Activated T-cell treated with anti-CD3 and anti-CD28 coated beads for 4 hours (primary cell): Measurements from ENCODE around the gene ARHGEF2.

Experiments used
- DNase-seq: peaks from one replicate; pipeline ENCODE4 v3.0.0-alpha.2; 2020

ARHGEF2 gene

DNA sequence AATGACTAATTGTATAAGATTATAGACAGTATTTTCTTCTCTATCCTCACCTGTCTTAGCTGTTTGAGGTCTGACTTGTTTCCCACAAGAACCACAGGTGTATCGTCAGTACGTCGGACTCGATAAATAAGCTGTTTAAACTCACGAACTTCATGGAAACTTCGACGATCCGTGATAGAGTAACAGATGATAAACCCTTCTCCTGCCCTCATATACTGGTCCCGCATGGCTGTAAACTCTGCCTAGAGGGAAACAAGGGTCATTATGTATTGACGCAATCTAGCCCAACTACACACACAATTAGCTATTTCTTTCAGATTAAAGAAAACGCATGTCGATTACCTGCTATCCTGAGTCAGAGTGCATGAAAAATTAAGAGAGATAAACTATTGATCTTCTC lies 74.1 kb downstream of the ARHGEF2 start:
- no peak for DNase-seq

DNA sequence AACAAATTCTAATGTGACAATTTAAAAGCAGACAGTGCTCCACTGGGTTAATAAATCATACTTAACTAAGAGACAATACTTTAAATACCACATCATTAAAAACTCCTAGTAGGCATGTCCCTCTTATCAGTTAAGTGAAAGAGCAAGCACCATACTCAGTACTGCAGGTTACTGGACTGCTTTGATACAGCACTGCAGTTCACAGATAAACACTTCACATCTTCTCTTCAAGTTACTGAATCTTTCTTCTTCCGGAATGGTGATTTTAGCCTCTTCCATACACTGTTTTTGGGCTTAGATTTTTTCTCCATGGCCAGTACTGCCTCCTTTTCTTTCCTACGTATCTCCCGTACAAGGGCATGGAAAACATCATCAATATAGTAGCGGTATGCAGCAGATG lies 78.2 kb downstream of the ARHGEF2 start:
- no peak for DNase-seq

DNA sequence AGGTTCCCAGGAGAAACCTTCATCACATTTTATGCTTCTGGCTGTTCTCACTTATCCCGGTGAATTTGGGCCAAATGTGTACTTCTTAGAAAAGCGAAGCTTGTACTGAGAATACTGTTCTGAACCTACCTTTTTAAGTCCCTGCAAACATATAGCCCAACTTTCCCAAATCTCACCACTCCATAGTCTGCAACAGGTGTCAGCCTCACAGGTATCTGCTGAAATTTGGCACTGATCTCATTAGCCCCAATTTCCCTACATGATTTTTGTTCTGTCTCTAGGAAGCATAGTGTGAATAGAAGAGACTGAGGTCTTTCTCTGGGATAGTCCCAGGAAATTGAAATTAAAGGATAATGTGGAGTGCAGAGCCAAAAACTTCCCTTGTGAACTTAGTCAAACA lies 78.7 kb downstream of the ARHGEF2 start:
- DNase-seq, result no peak

DNA sequence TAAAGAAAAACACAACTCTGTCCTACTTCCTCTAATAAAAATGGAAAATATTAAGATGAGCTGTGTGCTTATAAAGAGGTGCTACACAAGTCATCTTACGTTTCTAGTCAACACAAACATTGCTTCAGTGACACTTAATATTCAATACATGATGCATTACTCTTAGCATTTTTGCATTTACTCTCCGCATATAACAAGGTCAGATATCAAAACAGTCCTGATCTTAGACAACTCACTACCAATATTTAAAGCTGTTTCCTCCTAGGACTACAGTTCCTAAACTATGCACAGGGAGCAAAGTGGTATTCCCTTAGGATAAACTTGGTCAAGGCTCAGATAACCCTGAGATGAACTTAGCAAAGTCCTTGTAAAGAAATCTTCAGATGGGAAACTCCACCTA lies 79.5 kb downstream of the ARHGEF2 start:
- DNase-seq, result no peak

DNA sequence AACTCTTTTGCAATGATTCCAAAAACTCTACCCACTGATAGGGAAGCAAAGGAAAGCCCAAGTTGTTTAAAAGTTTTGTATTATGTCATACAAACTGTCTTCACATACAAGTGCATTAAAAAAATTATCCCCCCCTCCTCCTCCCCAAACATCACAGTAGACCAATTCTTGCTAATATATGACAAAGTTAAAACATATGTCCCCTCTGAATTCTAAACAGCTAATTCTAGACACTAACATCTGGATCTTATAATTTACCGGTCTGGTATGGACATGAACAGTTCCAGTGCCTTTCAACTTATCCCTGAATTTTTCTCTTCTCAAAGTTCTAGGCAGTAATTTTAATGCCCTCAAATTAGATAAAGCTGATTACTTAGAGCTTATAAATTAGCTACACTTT lies 80.6 kb downstream of the ARHGEF2 start:
- DNase-seq, result no peak
